NCI-H187 treated with DMSO at 0.1 percent for 48 hours (cell line): ENCODE measurements around the gene LAMC2.
"Not testable (repeated sequence)": the region's sequence is repeated elsewhere in the genome, so short reads cannot be mapped to it uniquely, and the experiment has no call there.

Source experiments
- DNase-seq: peaks from one replicate; lab custom pipeline; 2025; lab: John Stamatoyannopoulos, UW

LAMC2 gene

DNA sequence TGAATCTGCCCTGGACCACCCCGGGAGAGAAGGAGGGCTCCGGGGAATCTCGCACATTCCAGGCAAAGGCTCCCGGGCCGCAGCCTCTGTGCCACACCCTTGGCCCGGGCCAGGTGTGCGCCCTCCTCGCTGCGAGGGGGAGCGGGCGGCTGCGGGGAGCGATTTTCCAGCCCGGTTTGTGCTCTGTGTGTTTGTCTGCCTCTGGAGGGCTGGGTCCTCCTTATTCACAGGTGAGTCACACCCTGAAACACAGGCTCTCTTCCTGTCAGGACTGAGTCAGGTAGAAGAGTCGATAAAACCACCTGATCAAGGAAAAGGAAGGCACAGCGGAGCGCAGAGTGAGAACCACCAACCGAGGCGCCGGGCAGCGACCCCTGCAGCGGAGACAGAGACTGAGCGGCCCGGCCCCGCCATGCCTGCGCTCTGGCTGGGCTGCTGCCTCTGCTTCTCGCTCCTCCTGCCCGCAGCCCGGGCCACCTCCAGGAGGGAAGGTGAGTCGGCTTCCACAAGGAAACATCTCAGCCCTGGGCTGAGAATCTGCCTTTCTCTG lies at the start of gene LAMC2:
TSS of gene LAMC2 (plus strand) at position 324 of the 550 bp plus-strand sequence. CDS start at position 413, 89 bp downstream.
- DNase-seq = no peak

DNA sequence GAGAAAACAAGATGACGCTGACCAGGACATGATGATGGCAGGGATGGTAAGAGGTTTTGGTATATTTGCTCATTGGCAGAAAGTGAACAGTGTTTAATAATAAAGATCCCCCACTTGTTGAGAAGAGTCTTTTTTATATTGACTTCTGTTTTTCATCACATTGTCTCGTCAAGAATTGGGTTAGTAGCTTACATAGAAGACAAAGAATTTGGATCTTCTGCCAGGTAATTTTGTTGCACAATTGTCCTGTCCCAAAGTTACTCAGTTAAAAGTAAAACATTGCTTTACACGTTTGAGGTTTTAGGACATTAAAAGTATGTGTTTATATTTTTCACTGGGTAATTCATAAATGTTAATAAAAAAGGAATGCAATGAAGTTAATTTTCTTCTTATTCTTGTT lies 48.3 kb upstream of the LAMC2 start:
- no peak for DNase-seq

DNA sequence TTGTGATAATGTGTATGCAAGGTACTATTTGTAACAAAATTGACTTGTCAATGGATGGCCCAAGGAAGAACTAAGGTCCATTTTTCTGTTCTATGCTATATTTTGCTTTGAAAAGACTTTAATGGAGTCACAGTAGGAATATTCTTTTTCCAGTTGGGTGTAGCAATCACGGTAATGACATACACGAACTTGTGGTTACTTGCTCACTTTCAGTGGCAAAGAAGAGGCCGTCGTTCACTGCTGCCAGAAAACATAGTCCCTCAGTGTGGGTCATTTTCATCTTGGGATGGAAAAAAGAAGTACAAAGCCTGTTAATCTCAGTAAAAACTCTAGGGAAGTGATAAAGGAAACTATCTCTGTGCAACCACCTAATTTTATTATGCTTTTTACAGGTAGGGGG lies 47.8 kb upstream of the LAMC2 start:
- DNase-seq = no peak

DNA sequence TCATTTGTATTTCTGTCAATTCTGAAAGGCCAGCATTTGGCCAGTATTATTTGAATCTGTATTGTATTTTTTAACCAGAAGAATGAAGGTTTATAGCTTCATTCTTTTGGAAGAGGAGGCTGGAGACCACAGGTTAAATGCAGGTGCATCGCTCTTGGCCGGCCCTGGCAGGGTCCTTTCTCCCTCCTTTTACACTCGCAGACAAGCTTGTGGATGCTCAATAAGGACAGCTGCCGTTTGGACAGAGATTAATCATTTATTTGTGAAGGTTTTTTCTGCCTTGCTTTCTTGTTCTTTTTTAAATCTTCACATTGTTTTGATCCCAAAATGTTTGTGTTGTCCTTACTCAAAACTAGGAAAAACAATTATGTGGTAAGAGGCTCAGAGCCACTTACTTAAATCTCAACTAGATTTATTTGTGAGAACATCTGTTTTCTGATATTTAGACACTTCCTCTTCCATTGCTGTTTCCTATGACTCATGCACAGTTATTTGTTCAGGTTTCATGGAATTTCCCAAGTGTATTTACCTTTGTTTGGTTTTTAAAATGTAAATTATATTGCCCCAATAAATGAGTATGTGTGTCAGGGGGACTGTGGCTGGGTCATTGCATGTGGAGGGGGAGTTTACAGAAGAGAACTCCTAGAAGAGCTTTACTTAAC lies 46.7 kb upstream of the LAMC2 start:
- no peak for DNase-seq

DNA sequence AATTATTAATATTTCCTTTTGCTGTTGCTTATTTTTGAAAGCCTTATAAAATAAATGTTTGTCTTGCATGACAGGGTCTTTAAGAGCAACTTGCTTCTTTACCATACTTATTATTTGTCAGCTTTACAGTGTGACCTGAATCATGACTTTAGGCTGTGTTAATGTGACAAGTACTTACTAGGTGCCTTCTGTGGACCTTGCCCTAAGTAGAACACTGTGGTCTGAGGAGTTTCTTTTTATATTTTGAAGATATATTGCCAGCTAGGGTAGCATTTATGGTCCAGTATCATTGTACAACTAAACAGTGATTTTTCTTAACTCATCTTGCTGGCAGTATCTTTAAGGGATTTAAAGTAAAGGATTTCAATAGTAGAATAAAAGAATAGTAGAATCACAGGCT lies 45.4 kb upstream of the LAMC2 start:
- DNase-seq = no peak

DNA sequence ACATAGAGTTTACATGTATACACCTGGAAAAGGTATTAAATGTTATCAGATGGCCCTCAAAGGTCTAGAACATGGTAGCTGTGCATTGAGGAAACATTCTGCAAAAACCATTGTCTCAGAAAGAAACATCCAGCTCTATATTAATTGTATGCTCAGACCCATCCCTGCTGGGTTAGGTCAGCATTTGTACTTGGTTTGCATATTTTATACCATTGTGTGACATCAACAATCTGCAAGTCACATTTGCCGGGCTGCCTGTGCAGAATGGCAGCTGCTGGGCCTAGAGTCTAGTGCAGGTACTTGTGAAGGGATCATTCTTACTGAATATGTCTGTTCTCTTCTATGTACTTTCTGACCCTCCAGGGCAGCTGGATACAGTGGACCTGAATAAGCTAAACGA lies 43.9 kb upstream of the LAMC2 start:
- no peak for DNase-seq

DNA sequence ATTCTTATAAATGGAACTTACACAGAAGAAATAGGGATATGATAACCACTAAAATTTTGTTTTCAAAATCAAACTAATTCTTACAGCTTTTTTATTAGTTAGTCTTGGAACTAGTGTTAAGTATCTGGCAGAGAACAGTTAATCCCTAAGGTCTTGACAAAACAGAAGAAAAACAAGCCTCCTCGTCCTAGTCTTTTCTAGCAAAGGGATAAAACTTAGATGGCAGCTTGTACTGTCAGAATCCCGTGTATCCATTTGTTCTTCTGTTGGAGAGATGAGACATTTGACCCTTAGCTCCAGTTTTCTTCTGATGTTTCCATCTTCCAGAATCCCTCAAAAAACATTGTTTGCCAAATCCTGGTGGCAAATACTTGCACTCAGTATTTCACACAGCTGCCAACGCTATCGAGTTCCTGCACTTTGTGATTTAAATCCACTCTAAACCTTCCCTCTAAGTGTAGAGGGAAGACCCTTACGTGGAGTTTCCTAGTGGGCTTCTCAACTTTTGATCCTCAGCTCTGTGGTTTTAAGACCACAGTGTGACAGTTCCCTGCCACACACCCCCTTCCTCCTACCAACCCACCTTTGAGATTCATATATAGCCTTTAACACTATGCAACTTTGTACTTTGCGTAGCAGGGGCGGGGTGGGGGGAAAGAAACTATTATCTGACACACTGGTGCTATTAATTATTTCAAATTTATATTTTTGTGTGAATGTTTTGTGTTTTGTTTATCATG lies 42.3 kb upstream of the LAMC2 start:
- DNase-seq = no peak

DNA sequence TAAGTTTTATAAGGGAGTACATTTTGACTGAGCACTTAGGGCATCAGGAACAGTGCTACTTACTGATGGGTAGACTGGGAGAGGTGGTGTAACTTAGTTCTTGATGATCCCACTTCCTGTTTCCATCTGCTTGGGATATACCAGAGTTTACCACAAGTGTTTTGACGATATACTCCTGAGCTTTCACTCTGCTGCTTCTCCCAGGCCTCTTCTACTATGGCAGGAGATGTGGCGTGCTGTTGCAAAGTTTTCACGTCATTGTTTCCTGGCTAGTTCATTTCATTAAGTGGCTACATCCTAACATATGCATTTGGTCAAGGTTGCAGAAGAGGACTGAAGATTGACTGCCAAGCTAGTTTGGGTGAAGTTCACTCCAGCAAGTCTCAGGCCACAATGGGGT lies 41.3 kb upstream of the LAMC2 start:
- no peak for DNase-seq

DNA sequence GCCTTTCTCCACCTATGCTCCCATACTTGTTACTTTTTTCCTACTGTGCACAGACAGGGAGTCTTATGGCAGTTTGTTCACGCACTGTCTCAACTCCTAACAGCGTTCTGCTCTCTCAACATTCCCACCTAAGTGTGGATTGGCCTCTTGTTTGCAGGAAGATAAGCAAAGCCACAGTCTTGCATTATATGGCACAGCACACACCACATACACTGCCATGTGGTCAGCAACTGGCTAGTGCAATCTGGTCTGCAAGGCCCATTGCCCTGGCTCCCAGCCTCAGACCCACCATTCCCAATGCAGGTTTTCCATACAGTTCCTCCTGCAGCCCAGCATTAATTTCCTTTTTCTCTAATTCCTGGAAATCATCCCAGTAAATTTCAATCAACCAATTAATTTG lies 38.3 kb upstream of the LAMC2 start:
- no peak for DNase-seq

DNA sequence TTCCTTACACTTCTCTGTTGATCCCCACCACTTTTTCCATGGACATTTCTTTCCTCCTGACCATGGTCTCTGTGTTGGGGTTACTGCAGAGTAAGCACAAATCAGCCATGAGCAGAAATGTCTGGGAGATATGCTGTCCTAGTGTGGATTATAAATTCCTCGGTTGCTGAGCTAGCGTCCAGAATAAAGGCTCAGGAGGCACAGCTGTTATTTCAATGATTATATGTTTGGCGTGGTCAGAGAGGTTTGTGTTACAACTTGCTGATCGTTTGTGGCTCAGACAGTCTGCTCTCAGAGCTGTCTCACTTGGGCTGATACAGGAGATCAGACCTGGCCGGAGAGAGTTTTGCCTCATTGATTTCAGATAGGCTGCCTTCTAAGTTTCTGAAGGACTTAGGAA lies 37.5 kb upstream of the LAMC2 start:
- DNase-seq = no peak

DNA sequence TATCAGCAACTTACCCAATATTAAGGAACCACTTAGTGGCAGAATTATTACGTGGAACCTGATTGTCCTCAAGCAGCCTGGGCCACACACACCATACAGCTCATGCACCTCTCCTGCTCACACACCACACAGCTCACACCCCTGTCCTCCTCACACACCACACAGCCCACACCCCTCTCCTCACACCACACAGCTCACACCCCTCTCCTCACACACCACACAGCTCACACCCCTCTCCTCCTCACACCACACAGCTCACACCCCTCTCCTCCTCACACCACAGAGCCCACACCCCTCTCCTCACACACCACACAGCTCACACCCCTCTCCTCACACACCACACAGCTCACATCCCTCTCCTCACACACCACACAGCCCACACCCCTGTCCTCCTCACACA lies 36.8 kb upstream of the LAMC2 start:
- no peak for DNase-seq

DNA sequence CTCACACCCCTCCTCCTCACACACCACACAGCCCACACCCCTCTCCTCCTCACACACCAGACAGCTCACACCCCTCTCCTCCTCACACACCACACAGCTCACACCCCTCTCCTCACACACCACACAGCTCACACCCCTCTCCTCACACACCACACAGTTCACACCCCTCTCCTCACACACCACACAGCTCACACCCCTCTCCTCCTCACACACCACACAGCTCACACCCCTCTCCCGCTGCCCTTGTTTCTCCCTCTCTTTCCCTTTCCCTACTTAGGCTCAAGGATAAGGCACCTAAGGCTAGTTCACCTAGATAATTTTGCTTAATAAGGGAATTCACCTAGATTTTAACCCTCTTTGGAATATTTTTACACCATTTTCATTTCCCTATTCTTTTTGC lies 36.0 kb upstream of the LAMC2 start:
- DNase-seq = not testable (repeated sequence)

DNA sequence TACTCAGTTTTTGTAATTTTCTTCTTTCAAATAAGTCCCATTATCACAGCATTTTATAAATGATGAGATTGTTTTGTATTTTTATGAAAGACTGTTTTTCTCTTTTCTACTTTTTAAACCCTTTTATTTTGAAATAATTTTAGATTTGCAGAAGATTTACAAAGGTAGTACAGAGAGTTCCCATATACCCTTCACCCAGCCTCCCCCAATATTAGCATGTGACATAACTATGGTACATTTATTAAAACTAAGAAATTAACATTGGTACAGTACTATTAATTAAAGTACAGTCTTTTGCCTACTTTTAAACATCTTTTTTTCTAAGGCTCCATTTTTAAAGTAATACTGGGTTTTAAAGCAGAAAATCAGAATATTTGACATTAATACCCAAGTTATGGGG lies 35.6 kb upstream of the LAMC2 start:
- no peak for DNase-seq

DNA sequence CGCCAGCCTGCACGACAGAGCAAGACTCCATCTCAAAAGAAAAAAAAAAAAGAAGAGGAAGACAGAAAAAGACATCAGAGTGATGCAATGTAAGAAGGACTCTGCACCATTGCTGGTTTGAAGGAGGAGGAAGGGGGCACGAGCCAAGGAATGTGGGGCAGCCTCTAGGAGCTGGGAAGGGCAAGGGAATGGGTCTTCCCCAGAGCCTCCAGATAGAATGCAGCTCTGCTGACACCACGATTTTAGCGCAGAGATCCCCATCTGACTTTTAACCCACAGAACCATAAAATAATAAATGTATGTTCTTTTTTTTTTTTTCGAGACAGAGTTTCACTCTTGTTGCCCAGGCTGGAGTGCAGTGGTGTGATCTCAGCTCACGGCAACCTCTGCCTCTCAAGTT lies 33.9 kb upstream of the LAMC2 start:
- DNase-seq = no peak

DNA sequence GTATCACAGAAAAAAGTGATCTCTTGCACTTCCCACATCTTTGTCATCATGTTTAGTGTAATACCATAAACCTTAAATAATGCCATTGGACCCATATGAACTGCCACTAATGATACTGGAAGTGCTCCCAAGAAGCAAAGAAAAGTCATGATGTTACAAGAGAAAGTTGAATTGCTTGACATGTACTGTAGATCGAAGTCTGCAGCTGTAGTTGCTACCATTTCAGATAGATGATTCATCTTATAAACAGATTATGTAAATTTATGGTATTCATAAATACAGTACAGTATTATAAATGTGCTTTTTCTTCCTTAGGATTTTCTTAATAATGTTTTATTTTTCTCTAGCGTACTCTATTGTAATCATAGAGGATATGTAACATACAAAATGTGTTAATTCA lies 30.1 kb upstream of the LAMC2 start:
- DNase-seq = no peak

DNA sequence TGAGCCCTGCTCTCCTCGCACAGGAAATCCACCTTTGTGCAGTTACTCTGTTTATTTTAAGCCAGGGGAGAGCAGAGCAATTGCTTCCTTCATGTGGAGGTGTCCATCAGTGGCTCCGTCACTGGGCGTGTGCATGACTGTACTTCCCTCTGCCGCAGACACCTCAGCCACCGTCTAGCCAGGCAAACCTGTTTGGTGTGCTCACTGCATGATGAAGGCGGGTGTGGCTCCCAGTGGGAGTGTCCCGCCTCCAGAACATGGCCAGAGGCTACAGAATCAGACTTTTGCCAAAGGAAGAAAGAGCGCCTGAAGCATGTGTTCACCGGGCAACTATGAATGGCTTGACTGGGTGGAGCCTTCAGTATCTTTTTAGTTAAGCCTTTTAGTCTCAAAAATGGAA lies 26.1 kb upstream of the LAMC2 start:
- DNase-seq = no peak

DNA sequence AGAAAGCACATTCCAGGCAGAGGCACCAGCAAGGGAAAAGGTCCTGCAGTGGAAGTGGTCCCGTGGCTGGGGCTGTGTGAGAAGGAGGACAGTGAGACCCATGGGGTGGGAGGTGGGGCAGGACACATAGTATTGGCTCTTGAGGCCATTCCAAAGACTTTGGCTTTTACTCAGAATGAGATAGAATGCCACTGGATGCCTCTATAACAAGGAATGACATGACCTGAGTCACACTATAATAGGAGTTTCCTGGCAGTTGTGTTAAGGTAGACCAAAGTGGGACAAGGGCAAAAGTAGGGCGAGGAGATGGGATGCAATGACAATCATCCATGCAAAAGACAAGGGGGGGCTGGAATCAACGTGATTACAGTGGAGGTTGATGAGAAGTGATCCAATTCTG lies 24.7 kb upstream of the LAMC2 start:
- DNase-seq = no peak

DNA sequence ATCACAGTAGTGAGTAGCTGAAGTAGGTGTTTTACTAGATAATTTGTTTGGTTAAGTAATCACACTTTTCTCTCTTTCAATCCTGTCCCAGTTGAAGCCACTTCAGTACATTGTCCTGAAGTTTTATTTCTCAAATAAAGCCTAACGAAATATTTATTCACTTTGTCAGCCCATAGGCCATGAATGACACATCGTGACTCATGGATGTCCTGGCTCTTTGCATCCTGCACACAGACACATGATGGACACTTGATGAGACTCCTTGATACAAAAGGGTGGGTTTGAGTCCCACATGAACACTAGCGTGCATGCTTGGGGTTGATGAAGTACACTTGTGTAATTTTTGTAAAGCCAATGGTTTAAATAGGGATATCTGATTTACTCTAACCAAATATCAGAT lies 22.7 kb upstream of the LAMC2 start:
- no peak for DNase-seq

DNA sequence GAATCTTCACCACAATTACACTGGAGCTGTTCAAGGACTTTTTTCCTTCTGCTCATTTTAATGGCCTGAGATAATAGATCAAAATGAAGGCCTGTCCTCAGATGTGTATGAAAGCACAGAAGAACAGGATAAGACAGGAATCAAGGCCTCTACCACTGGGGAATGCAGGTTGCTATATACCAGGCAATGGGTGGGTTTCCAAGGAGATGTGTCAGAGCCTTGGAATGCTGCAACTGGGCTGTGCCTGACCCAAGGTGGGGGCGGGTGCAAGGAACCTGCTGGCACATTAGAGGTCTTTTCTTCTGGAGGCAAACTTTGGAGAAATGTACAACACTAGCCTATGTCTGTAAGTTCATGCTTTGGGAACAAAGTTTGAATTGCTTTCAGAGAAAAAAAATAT lies 21.7 kb upstream of the LAMC2 start:
- DNase-seq = no peak

DNA sequence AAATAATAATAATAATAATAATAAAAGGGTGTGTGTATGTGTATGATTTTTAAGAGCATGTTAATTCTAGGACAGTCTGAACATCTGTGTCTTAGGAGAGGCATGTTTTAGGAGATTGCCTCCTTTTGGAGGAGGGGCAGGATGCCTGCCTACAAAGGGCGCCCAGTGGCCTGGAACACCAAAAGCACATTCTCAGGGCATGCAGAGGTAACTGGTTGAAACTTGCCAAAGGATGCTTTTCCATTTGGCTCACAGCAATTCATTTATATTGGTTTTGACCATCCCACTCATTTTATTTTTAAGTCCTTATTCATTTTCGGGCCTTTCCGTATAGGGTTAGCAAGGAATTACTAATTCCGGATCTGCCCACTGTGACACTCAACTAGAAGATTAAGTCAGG lies 21.1 kb upstream of the LAMC2 start:
- DNase-seq = no peak

DNA sequence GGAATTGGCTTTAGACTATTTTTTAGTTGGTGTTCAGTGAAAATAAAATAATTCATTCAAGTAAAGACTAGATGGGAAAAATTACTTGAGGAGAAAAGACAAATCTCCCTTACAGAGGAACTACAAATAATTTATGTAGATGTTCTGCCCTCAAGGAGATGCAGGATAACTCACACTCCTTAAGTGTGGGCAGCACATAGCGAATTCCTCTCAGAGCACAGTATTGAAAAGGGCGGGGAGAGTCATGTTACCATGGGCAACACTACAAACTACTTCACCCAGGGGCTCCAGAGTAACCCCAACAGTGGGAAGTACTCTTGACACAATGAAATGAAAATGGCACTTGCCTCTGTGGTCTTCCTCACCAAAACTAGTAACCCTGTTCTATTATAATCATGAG lies 20.6 kb upstream of the LAMC2 start:
- no peak for DNase-seq

DNA sequence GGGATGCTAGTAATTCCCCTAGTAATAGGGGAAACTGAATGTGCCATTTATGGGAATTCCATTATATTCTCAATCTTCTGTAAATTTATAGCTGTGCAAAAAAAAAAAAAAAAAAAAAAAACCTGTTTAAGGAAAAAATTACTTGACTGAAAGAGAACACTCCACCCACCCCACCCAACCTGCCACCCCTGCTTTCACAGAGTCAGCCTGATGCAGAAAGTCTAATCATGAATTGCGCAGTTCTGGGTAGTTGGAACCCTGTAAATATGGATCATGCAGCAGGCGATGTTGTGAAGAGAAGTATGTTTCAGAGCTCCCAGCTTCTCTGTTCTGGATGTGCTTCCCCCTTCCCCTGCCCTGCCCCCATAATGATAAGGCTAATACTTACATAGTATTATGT lies 19.6 kb upstream of the LAMC2 start:
- no peak for DNase-seq

DNA sequence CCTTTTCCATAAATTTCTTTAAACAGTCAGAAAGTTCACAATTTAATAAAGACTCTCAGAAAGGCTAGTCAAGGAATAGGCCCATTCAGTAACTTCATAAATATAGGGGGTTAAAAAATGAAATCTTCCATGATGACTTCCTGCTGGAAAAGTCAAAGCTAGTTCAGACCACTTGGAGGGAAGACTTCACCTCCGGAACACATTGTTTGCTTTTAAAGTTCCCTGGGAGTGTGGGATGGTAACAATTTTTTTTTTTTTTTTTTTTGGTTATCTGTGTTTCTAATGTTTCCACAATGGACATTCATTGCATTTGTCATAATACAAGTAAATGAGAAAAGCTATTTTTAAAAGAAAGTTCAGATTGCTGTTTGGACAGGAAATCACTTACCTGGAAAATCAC lies 18.4 kb upstream of the LAMC2 start:
- no peak for DNase-seq

DNA sequence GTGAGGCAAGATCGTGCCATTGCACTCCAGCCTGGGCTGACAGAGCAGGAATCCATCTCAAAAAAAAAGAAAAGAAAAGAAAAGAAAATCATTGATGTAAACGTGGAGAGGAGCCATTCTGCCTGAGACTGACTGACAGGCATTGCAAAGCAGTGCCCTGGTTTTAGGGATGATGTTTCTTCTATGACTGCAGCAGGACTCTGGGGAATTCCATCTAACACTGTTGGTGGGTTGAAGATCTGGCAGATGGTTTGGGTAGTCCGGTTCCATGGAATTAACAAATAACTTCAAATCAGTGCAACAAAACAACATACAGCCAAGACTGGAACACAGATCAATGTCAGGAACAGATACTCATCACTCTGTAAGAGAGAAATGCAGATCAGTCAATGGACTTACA lies 17.8 kb upstream of the LAMC2 start:
- no peak for DNase-seq
